HEK293 (cell line): ENCODE data around the gene PLEKHM2.
A peak's percentile ranks its signal among the peaks of the same experiment; 100 is the strongest.

Experiments used
- CTCF ChIA-PET: fragments of 350-600 bp; formaldehyde crosslinking; extraction: SDS; loops from one replicate; lab custom pipeline; 2021; ENCODE audit warnings: antibody characterized with exemption; lab: Yijun Ruan, JAX
- POLR2A ChIA-PET: fragments of 300-600 bp; formaldehyde crosslinking; extraction: SDS; loops from one replicate; lab custom pipeline; 2020; ENCODE audit warnings: antibody characterized with exemption, inconsistent platforms; lab: Yijun Ruan, JAX
- H3K27ac ChIP-seq: fragments of 200-500 bp; sonication (Bioruptor generic); 2 replicates; pipeline ENCODE4 v1.5.1; 2014; ENCODE audit warnings: low read depth, low read length, control low read depth, inconsistent platforms; ENCODE audit errors: extremely low read depth
- H3K36me3 ChIP-seq, 2 experiments: fragments of 200-500 bp in 1 of 2; sonication (Bioruptor generic) in 1 of 2; 1 replicate in 1 of 2; 2 replicates in 1 of 2; pipeline ENCODE4 v1.5.1; 2014 to 2017; ENCODE audit warnings: inconsistent platforms in 2 of 2, low read length in 2 of 2; ENCODE audit not compliant: control insufficient read depth in 2 of 2, insufficient read depth in 1 of 2
- H3K4me1 ChIP-seq: fragments of 200-500 bp; sonication (Bioruptor generic); 2 replicates; pipeline ENCODE4 v1.5.1; 2014; ENCODE audit warnings: mild to moderate bottlenecking, low read length, inconsistent platforms; ENCODE audit not compliant: control insufficient read depth, insufficient read depth
- H3K4me3 ChIP-seq: 2 replicates; pipeline ENCODE4 v1.5.1; 2011; ENCODE audit warnings: low read depth, mild to moderate bottlenecking, control low read depth, low read length, moderate library complexity
- H3K9me3 ChIP-seq: fragments of 200-500 bp; sonication (Bioruptor generic); 2 replicates; pipeline ENCODE4 v1.5.1; 2014; ENCODE audit warnings: low read depth, low read length, inconsistent platforms; ENCODE audit not compliant: control insufficient read depth, insufficient read depth
- FEZF1 ChIP-seq: fragments of 450-650 bp; formaldehyde crosslinking; IDR thresholded peaks from 2 replicates; pipeline ENCODE4 v1.5.1; 2016; ENCODE audit warnings: missing biosample characterization, missing genetic modification characterization
- GLIS2 ChIP-seq: fragments of 450-650 bp; formaldehyde crosslinking; IDR thresholded peaks from 2 replicates; pipeline ENCODE4 v1.5.1; 2016; ENCODE audit warnings: missing biosample characterization, missing genetic modification characterization
- HIC1 ChIP-seq: fragments of 450-650 bp; formaldehyde crosslinking; IDR thresholded peaks from 2 replicates; pipeline ENCODE4 v1.5.1; 2016; ENCODE audit warnings: missing biosample characterization, missing genetic modification characterization
- KLF1 ChIP-seq: fragments of 450-650 bp; formaldehyde crosslinking; IDR thresholded peaks from 2 replicates; pipeline ENCODE4 v1.5.1; 2016; ENCODE audit warnings: missing biosample characterization, missing genetic modification characterization
- OVOL3 ChIP-seq: fragments of 450-650 bp; formaldehyde crosslinking; IDR thresholded peaks from 2 replicates; pipeline ENCODE4 v1.5.1; 2016; ENCODE audit warnings: missing biosample characterization, missing genetic modification characterization
- RBAK ChIP-seq: fragments of 450-650 bp; formaldehyde crosslinking; IDR thresholded peaks from 2 replicates; pipeline ENCODE4 v1.5.1; 2016; ENCODE audit warnings: missing biosample characterization, missing genetic modification characterization
- SP2 ChIP-seq: fragments of 450-650 bp; formaldehyde crosslinking; IDR thresholded peaks from 2 replicates; pipeline ENCODE4 v1.5.1; 2016; ENCODE audit warnings: missing biosample characterization, missing genetic modification characterization
- WT1 ChIP-seq: fragments of 450-650 bp; formaldehyde crosslinking; IDR thresholded peaks from 2 replicates; pipeline ENCODE4 v1.5.1; 2016; ENCODE audit warnings: missing biosample characterization, missing genetic modification characterization
- ZBTB17 ChIP-seq: fragments of 450-650 bp; formaldehyde crosslinking; IDR thresholded peaks from 2 replicates; pipeline ENCODE4 v1.5.1; 2016; ENCODE audit warnings: missing biosample characterization, missing genetic modification characterization
- ZBTB21 ChIP-seq: fragments of 450-650 bp; formaldehyde crosslinking; IDR thresholded peaks from 2 replicates; pipeline ENCODE4 v1.5.1; 2017; ENCODE audit warnings: missing biosample characterization, missing genetic modification characterization
- ZIC2 ChIP-seq: fragments of 450-650 bp; formaldehyde crosslinking; IDR thresholded peaks from 2 replicates; pipeline ENCODE4 v1.5.1; 2016; ENCODE audit warnings: missing biosample characterization, missing genetic modification characterization
- ZNF114 ChIP-seq: fragments of 450-650 bp; formaldehyde crosslinking; IDR thresholded peaks from 2 replicates; pipeline ENCODE4 v1.5.0; 2017; ENCODE audit warnings: missing biosample characterization, missing genetic modification characterization
- ZNF138 ChIP-seq: fragments of 450-650 bp; formaldehyde crosslinking; IDR thresholded peaks from 2 replicates; pipeline ENCODE4 v1.5.1; 2016; ENCODE audit warnings: missing biosample characterization, missing genetic modification characterization, borderline replicate concordance
- ZNF214 ChIP-seq: fragments of 450-650 bp; formaldehyde crosslinking; IDR thresholded peaks from 2 replicates; pipeline ENCODE4 v1.5.1; 2017; ENCODE audit warnings: missing biosample characterization, mild to moderate bottlenecking, missing genetic modification characterization, borderline replicate concordance
- ZNF266 ChIP-seq: fragments of 450-650 bp; formaldehyde crosslinking; IDR thresholded peaks from 2 replicates; pipeline ENCODE4 v1.5.1; 2016; ENCODE audit warnings: missing biosample characterization, missing genetic modification characterization, low read depth
- ZNF292 ChIP-seq: fragments of 450-650 bp; formaldehyde crosslinking; IDR thresholded peaks from 2 replicates; pipeline ENCODE4 v1.5.1; 2016; ENCODE audit warnings: low read depth, missing biosample characterization, missing genetic modification characterization, borderline replicate concordance
- ZNF394 ChIP-seq: fragments of 450-650 bp; formaldehyde crosslinking; IDR thresholded peaks from 2 replicates; pipeline ENCODE4 v1.5.1; 2016; ENCODE audit warnings: missing biosample characterization, missing genetic modification characterization, mild to moderate bottlenecking, moderate library complexity, borderline replicate concordance
- ZNF548 ChIP-seq: fragments of 450-650 bp; formaldehyde crosslinking; IDR thresholded peaks from 2 replicates; pipeline ENCODE4 v1.5.1; 2016; ENCODE audit warnings: missing biosample characterization, missing genetic modification characterization
- ZNF555 ChIP-seq: fragments of 450-650 bp; formaldehyde crosslinking; conservative IDR thresholded peaks from 2 replicates; pipeline ENCODE4 v1.5.1; 2017; ENCODE audit warnings: missing biosample characterization, mild to moderate bottlenecking, missing genetic modification characterization, inconsistent platforms
- ZNF600 ChIP-seq: fragments of 450-650 bp; formaldehyde crosslinking; IDR thresholded peaks from 2 replicates; pipeline ENCODE4 v1.5.1; 2016; ENCODE audit warnings: missing biosample characterization, missing genetic modification characterization
- TF ChIP-seq, protein P1 (sequence below): fragments of 450-650 bp; formaldehyde crosslinking; IDR thresholded peaks from 2 replicates; pipeline ENCODE4 v1.5.1; 2016; ENCODE audit warnings: missing biosample characterization, missing genetic modification characterization

Gene PLEKHM2

DNA sequence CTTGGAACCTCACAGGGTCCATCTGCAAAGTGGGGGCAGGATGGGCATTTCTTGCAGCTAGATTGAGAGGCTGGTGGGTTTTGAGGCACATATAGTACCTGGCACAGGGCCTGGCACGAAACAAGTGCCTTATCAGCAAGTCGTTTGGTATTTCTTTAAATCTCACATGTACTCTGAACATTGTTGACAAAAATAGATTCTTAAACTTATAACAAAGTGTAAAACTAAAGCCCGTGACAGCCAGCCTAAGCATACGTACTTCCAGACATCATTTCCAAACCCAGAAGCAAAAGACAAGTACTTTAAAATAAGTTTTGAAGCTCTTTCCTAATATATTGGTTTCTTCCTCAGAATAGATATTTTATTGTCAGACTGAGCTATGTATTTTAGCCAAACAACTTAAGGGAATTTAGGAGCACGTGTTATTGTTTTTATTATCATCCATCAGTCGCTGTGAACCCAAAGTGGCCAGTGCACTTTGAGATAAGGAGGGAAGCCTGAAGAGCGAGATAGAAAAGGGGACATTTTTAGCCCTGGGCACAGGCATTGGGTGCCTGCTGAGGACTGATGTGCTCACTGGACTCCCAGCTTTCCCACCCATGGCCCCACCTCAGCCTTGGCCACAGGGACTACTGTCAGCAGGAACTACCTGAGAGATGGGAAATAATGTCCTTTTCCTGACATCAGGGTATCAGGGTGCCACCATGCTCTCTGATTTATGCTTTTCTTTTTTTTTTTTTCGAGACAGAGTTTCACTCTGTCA is 77.4 kb downstream of the PLEKHM2 start:
- H3K36me3 ChIP-seq, result peaks cover 0 to 23% of the 10 kb centered on the region in 2 experiments; a peak in 1 of 3 replicates
- H3K9me3 ChIP-seq, result no peaks in the 10 kb centered on the region
- CTCF ChIA-PET, result interaction anchor here (0.6 to 1.3 kb wide), 4 partner anchors 20 to 216 kb away, joined by 3 to 10 read pairs (median 4); no protein-coding TSS in a partner anchor
- peaks cover 7% of the 10 kb centered on the region; the same call in 1 of the 2 replicates for H3K4me1 ChIP-seq
- POLR2A ChIA-PET, result interaction anchor here (0.6 kb wide), 1 partner anchor 532 kb away, joined by 3 read pairs; no protein-coding TSS in a partner anchor
- no peak overlapping the region for H3K27ac ChIP-seq
- H3K4me3 ChIP-seq, result no peak overlapping the region
- TF ChIP-seq ZNF266 (tag by site-specific recombination) (no peak), ZNF555 (tag by site-specific recombination) (no peak), ZNF138 (tag by site-specific recombination) (no peak), ZNF214 (no peak), FEZF1 (tag by site-specific recombination) (peak; percentile 65)
- TF ChIP-seq, protein P1, sequence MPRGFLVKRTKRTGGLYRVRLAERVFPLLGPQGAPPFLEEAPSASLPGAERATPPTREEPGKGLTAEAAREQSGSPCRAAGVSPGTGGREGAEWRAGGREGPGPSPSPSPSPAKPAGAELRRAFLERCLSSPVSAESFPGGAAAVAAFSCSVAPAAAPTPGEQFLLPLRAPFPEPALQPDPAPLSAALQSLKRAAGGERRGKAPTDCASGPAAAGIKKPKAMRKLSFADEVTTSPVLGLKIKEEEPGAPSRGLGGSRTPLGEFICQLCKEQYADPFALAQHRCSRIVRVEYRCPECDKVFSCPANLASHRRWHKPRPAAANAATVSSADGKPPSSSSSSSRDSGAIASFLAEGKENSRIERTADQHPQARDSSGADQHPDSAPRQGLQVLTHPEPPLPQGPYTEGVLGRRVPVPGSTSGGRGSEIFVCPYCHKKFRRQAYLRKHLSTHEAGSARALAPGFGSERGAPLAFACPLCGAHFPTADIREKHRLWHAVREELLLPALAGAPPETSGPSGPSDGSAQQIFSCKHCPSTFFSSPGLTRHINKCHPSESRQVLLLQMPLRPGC (tag by site-specific recombination), result no peak

DNA sequence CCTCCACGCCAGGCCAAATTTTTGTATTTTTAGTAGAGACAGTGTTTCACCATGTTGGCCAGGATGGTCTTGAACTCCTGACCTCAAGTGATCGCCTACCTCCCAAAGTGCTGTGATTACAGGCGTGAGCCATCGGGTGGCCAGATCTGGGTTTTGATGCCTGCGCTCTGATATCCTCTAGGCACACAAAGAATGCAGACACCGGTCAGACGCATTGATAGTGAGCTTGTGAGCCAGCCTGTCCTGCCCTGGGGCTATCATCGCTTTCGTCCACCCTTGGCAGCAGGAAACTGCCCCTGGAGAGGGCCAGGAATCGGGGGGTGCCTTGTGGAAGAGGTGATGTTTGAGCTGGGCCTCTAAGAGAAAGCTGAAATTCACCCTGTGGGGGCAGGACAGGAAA is 78.4 kb downstream of the PLEKHM2 start:
- Histone ChIP-seq H3K4me1 (peaks cover 7% of the 10 kb centered on the region; the same call in 1 of the 2 replicates), H3K36me3 (peaks cover 0 to 29% of the 10 kb centered on the region in 2 experiments; a peak in 1 of 3 replicates), H3K27ac (no peak overlapping the region), H3K9me3 (no peaks in the 10 kb centered on the region), H3K4me3 (no peak overlapping the region)
- CTCF ChIA-PET, result interaction anchor here (0.6 to 0.7 kb wide), 3 partner anchors 140 to 440 kb away, joined by 3 to 4 read pairs (median 3); no protein-coding TSS in a partner anchor
- POLR2A ChIA-PET, result interaction anchor here (0.7 kb wide), 1 partner anchor 21 kb away, joined by 4 read pairs; no protein-coding TSS in a partner anchor
- no peak for TF ChIP-seq OVOL3 (tag by site-specific recombination)
- TF ChIP-seq ZBTB17 (tag by site-specific recombination), result peak; percentile 14; the same call in 1 of the 2 replicates

GRCh38 chr1:15764269-15764764 is 80.2 kb downstream of the PLEKHM2 start:
- ChIA-PET CTCF (interaction anchor here (0.5 kb wide), 1 partner anchor 21 kb away, joined by 4 read pairs; no protein-coding TSS in a partner anchor), POLR2A (no interaction called here)
- H3K4me1 ChIP-seq, result peaks cover 4% of the 10 kb centered on the region; the same call in 1 of the 2 replicates
- H3K27ac ChIP-seq, result no peak overlapping the region
- H3K36me3 ChIP-seq, result peaks cover 4 to 45% of the 10 kb centered on the region in 2 experiments; a peak in 2 of 3 replicates
- no peak for TF ChIP-seq ZBTB21 (tag by site-specific recombination)
- 0 out of 2 replicates have a peak, but pooled peaks have one; percentile 15 for TF ChIP-seq SP2
- peak; percentile 72 for TF ChIP-seq ZIC2 (tag by site-specific recombination)
- 0 out of 2 replicates have a peak, but pooled peaks have one; percentile 50 for TF ChIP-seq KLF1 (tag by site-specific recombination)
- 0 out of 2 replicates have a peak, but pooled peaks have one; percentile 53 for TF ChIP-seq ZNF600
- TF ChIP-seq ZNF548 (tag by site-specific recombination), result peak; percentile 82
- H3K4me3 ChIP-seq, result no peak overlapping the region
- no peaks in the 10 kb centered on the region for H3K9me3 ChIP-seq

DNA sequence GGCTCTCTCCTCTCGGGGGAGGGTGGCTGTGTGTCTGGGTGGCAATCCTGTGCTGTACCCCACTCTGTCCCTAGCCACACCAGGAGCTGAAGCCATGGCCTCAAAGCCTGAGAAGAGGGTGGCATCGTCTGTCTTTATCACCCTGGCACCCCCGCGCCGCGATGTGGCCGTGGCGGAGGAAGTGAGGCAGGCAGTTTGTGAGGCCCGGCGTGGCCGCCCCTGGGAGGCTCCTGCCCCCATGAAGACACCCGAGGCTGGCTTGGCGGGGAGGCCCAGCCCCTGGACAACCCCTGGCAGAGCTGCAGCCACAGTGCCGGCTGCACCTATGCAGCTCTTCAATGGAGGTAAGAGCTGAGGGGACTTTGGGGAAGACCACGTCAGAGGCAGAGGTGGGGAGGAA is 80.8 kb downstream of the PLEKHM2 start:
- peaks cover 4 to 46% of the 10 kb centered on the region in 2 experiments; a peak in 2 of 3 replicates for H3K36me3 ChIP-seq
- no peak overlapping the region for H3K27ac ChIP-seq
- ChIA-PET POLR2A (no interaction called here), CTCF (interaction anchor here (0.5 kb wide), 1 partner anchor 20 kb away, joined by 4 read pairs; no protein-coding TSS in a partner anchor)
- H3K4me1 ChIP-seq, result peaks cover 4% of the 10 kb centered on the region; the same call in 1 of the 2 replicates
- no peaks in the 10 kb centered on the region for H3K9me3 ChIP-seq
- TF ChIP-seq GLIS2 (tag by site-specific recombination) (peak; percentile 50; the same call in 1 of the 2 replicates), RBAK (no peak), ZNF292 (tag by site-specific recombination) (no peak), HIC1 (tag by site-specific recombination) (no peak), WT1 (tag by site-specific recombination) (no peak), ZNF114 (tag by site-specific recombination) (no peak), ZNF394 (no peak)
- H3K4me3 ChIP-seq, result no peak overlapping the region
